ENCODE results near the gene CDC42BPB.

DNA sequence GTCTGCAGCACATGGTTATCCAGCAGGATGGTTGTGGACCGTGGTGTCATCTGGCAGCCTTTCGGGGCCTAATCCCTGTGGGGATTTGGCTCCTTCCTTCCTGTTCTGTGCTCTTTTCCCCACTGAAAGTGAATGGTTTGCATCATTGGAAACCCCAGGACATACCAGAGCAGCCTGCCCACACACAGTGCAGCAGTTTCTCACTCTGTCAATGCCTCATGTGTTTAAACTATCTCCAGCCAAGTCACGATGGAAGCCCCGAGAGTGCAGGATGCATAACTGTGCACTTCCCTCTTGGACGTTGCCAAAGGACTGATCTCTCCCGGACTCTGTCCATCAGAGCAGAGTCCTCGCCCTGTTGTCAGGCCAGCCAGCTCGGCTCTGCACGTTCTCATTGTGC lies 163.9 kb downstream of the CDC42BPB start:
- TF ChIP-seq CTCF (IDR thresholded peaks at IDR 0.05) (no peak), EP300 (IDR thresholded peaks at IDR 0.05) (no peak)

All from suprapubic skin (tissue), 3 donors.